RPMI8226 (cell line): Measurements from ENCODE around the gene NPDC1.

ENCODE experiments used
- DNase-seq: peaks from one replicate; pipeline ENCODE4 v3.0.0-alpha.2; 2015

The NPDC1 gene

GRCh38 chr9:137023157-137023556 lies 22.8 kb downstream of the NPDC1 start:
- DNase-seq = no peak

- no peak for DNase-seq
These were observed 23.3 kb downstream of the NPDC1 start for GRCh38 chr9:137022662-137023008.

GRCh38 chr9:137021979-137022661 lies 23.9 kb downstream of the NPDC1 start:
- peak; percentile 73 for DNase-seq

GRCh38 chr9:137021568-137021978 lies 24.4 kb downstream of the NPDC1 start:
- DNase-seq = no peak

- no peak for DNase-seq
These were observed 25.0 kb downstream of the NPDC1 start for GRCh38 chr9:137020771-137021567.

- DNase-seq = no peak
These were observed 25.9 kb downstream of the NPDC1 start for GRCh38 chr9:137019891-137020683.

GRCh38 chr9:137018761-137019559 lies 27.0 kb downstream of the NPDC1 start:
- DNase-seq = no peak

GRCh38 chr9:137017791-137018497 lies 28.0 kb downstream of the NPDC1 start:
- DNase-seq = no peak

GRCh38 chr9:137017071-137017470 lies 28.9 kb downstream of the NPDC1 start:
- DNase-seq = no peak

GRCh38 chr9:137016436-137016835 lies 29.5 kb downstream of the NPDC1 start:
- no peak for DNase-seq

- DNase-seq = no peak
These were observed 30.0 kb downstream of the NPDC1 start for GRCh38 chr9:137015976-137016375.

- no peak for DNase-seq
These were observed 30.4 kb downstream of the NPDC1 start for GRCh38 chr9:137015540-137015930.

- DNase-seq = no peak
These were observed 31.0 kb downstream of the NPDC1 start for GRCh38 chr9:137014776-137015539.

- DNase-seq = no peak
These were observed 31.8 kb downstream of the NPDC1 start for GRCh38 chr9:137014166-137014565.

GRCh38 chr9:137013571-137013940 lies 32.4 kb downstream of the NPDC1 start:
- DNase-seq = no peak

GRCh38 chr9:137012694-137013570 lies 33.0 kb downstream of the NPDC1 start:
- DNase-seq = no peak

- no peak for DNase-seq
These were observed 33.9 kb downstream of the NPDC1 start for GRCh38 chr9:137011907-137012675.

GRCh38 chr9:137011156-137011555 lies 34.8 kb downstream of the NPDC1 start:
- no peak for DNase-seq

GRCh38 chr9:137009938-137010732 lies 35.8 kb downstream of the NPDC1 start:
- DNase-seq = no peak
